ENCODE measurements around the gene VSTM5.
"Not testable (repeated sequence)": the region's sequence is repeated elsewhere in the genome, so short reads cannot be mapped to it uniquely, and the experiment has no call there.

The VSTM5 gene

GRCh38 chr11:93796441-93797231 lies 53.8 kb downstream of the VSTM5 start:
- no peak for TF ChIP-seq GATA1 (IDR thresholded peaks at IDR 0.05; ENCODE audit: low read depth, low read length)
- TF ChIP-seq POLR2A (IDR thresholded peaks at IDR 0.05; ENCODE audit: low read length): no peak
- DNase-seq: peak; percentile 82 to 86

- no peak for DNase-seq
- TF ChIP-seq GATA1 (IDR thresholded peaks at IDR 0.05; ENCODE audit: low read depth, low read length): no peak
- TF ChIP-seq POLR2A (IDR thresholded peaks at IDR 0.05; ENCODE audit: low read length): no peak
These were observed 58.9 kb downstream of the VSTM5 start for GRCh38 chr11:93791493-93791892.

GRCh38 chr11:93784935-93785360 lies 65.5 kb downstream of the VSTM5 start:
- TF ChIP-seq POLR2A (IDR thresholded peaks at IDR 0.05; ENCODE audit: low read length) (no peak), GATA1 (IDR thresholded peaks at IDR 0.05; ENCODE audit: low read depth, low read length) (no peak)
- peak; percentile 58 to 70 for DNase-seq

GRCh38 chr11:93784145-93784934 lies 66.1 kb downstream of the VSTM5 start, which contains the start of gene MED17:
TSS of gene MED17 (plus strand) at chr11:93784282. CDS start at chr11:93784514, 232 bp downstream.
- DNase-seq: peak; percentile 89 to 92
- TF ChIP-seq POLR2A (IDR thresholded peaks at IDR 0.05; ENCODE audit: low read length) (peak; percentile 89), GATA1 (IDR thresholded peaks at IDR 0.05; ENCODE audit: low read depth, low read length) (no peak)

- DNase-seq: no peak
- TF ChIP-seq GATA1 (IDR thresholded peaks at IDR 0.05; ENCODE audit: low read depth, low read length) (no peak), POLR2A (IDR thresholded peaks at IDR 0.05; ENCODE audit: low read length) (no peak)
These were observed 66.7 kb downstream of the VSTM5 start for GRCh38 chr11:93783765-93784144.

GRCh38 chr11:93783362-93783761 lies 67.1 kb downstream of the VSTM5 start:
- no peak for TF ChIP-seq POLR2A (IDR thresholded peaks at IDR 0.05; ENCODE audit: low read length)
- TF ChIP-seq GATA1 (IDR thresholded peaks at IDR 0.05; ENCODE audit: low read depth, low read length): no peak
- DNase-seq: no peak

GRCh38 chr11:93775289-93775688 lies 75.1 kb downstream of the VSTM5 start:
- TF ChIP-seq GATA1 (IDR thresholded peaks at IDR 0.05; ENCODE audit: low read depth, low read length) (no peak), POLR2A (IDR thresholded peaks at IDR 0.05; ENCODE audit: low read length) (no peak)
- DNase-seq: peak; percentile 20 to 33

- not testable (repeated sequence) for DNase-seq
These were observed 75.9 kb downstream of the VSTM5 start for GRCh38 chr11:93774560-93774959.

GRCh38 chr11:93773601-93774200 lies 76.7 kb downstream of the VSTM5 start:
- no peak for TF ChIP-seq POLR2A (IDR thresholded peaks at IDR 0.05; ENCODE audit: low read length)
- TF ChIP-seq GATA1 (IDR thresholded peaks at IDR 0.05; ENCODE audit: low read depth, low read length): no peak
- no peak for DNase-seq

- DNase-seq: peak in 1 of 2 experiments; percentile 7
- TF ChIP-seq GATA1 (IDR thresholded peaks at IDR 0.05; ENCODE audit: low read depth, low read length) (no peak), POLR2A (IDR thresholded peaks at IDR 0.05; ENCODE audit: low read length) (no peak)
These were observed 77.4 kb downstream of the VSTM5 start for GRCh38 chr11:93773045-93773477.

- no peak for TF ChIP-seq GATA1 (IDR thresholded peaks at IDR 0.05; ENCODE audit: low read depth, low read length)
- no peak for TF ChIP-seq POLR2A (IDR thresholded peaks at IDR 0.05; ENCODE audit: low read length)
- no peak for DNase-seq
These were observed 78.3 kb downstream of the VSTM5 start for GRCh38 chr11:93772123-93772522.

GRCh38 chr11:93770160-93770559 lies 80.3 kb downstream of the VSTM5 start:
- TF ChIP-seq POLR2A (IDR thresholded peaks at IDR 0.05; ENCODE audit: low read length) (no peak), GATA1 (IDR thresholded peaks at IDR 0.05; ENCODE audit: low read depth, low read length) (no peak)
- peak in 1 of 2 experiments; percentile 6 for DNase-seq

All from erythroblast (primary cell).